HG03175 (cell line): ENCODE data around the gene ZNF782.
"Not testable (repeated sequence)": the region's sequence is repeated elsewhere in the genome, so short reads cannot be mapped to it uniquely, and the experiment has no call there.

Source experiments
- ATAC-seq: cut with Tn5 transposase; IDR thresholded peaks from one replicate; pipeline ENCODE4 v1.9.1; 2021; ENCODE audit warnings: mild to moderate bottlenecking, moderate library complexity; ENCODE audit not compliant: unreplicated experiment

The ZNF782 gene

DNA sequence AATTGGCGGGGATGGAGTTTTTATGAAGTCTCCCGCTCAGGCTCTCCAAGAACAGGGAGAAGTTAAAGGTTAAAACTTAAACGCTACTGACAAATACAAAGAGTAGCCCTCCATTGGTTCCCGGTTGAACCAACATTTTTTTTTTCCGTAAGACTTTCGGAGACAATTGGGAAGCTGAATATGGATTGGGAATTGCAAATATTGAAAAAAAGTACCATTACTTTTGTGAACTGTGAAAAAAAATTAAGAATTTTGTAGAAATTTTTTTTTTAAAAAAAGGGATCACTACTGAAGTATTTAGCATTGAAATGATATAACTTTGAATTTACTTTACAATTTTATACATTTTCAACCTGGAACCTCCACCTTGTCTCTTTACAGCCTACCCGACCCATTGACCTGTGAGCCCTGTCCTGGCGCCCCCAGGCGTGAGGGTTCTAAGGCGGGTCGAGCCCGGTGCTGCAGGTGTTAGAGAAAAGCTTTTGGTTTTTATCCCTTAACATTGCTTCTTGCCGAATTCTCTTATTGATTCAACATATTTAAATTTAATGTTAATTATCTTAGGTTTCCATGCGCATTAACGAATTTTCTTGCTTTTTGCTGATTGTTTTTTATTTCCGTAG, 448 bp upstream of the ZNF782 start:
- ATAC-seq = no peak

DNA sequence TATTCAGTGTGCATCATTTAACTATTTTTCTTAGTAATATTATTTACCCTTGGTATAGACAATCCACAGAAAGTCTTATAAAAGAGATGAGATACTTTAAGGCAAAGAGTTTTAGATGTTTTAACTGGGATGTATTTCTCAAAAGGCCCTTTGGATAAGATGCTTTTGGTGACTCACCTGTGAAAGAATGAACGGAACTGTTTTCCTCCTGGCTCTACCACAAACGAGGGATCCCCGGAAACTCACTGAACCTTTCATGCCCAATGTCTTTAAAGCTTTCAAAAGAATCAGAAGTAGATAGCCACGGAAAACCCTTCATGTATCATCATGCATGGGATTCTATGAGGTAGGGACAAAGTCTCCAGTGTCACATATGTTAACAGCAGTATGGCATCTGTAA, 1.6 kb downstream of the ZNF782 start:
- ATAC-seq = no peak

DNA sequence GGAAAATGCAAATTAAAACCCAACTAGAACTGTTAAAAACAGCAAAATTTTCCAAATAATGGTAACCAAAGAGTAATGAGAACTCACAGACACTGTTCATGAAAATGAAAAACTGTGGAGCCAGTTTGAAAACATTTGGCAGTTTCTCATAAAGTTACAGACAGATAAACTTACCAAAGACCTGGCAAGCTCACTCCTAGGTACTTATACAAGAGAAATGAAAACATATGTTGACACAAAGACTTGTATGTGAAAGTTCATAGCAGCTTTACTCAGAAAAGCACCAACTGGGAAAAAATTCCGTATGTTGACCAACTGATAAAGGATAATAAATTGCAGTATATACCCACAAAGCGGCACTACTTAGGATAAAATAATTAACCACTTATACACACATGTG, 10.3 kb downstream of the ZNF782 start:
- no peak for ATAC-seq

DNA sequence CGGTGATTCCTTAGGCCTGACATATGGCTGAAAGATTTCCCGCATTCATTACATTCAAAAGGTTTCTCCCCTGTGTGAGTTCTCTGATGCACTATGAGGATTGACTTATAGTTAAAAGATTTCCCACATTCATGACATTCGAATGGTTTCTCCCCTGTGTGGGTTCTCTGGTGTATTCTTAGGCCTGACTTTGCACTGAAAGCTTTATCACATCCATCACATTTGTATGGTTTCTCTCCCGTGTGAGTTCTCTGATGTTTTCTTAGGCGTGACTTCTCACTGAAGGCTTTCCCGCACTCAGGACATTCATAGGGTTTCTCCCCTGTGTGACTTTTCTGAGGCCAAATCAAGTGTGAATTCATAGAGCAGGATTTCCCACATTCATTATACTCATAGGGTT, 35.8 kb downstream of the ZNF782 start:
- no peak for ATAC-seq

DNA sequence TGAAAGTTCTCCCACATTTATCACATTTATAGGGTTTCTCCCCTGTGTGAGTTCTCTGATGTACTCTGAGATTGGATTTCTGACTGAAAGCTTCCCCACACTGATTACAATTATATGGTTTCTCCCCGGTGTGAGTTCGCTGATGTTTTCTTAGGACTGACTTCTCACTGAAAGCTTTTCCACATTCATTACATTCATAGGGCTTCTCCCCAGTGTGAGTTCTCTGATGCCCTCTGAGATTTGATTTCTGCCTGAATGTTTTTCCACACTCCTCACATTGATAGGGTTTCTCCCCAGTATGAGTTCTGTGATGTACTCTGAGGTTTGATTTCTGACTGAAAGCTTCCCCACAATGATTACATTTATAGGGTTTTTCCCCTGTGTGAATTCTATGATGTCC, 36.3 kb downstream of the ZNF782 start:
- ATAC-seq = no peak

DNA sequence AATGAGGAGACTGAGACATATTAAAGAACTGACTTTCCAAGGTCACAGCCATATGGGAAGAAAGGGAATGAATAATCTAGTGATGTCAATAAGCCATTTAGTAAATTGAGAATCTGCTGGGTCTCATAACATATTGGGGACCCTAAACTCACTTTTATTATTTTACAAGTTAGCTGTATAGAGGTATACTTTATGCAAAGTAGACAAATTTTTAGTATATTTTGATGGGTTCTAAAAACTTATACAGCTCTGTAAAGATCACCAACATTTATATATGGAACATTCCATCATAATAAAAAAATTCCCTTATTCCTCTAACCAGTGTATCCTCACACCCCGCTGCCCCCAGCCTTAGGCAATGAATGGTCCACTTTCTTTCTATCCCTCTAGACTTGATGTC, 40.7 kb downstream of the ZNF782 start:
- ATAC-seq = no peak

DNA sequence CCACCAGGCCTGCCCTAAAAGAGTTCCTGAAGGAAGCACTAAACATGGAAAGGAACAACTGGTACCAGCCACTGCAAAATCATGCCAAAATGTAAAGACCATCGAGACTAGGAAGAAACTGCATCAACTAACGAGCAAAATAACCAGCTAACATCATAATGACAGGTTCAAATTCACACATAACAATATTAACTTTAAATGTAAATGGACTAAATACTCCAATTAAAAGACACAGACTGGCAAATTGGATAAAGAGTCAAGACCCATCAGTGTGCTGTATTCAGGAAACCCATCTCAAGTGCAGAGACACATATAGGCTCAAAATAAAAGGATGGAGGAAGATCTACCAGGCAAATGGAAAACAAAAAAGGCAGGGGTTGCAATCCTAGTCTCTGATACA, 55.4 kb downstream of the ZNF782 start:
- not testable (repeated sequence) for ATAC-seq

DNA sequence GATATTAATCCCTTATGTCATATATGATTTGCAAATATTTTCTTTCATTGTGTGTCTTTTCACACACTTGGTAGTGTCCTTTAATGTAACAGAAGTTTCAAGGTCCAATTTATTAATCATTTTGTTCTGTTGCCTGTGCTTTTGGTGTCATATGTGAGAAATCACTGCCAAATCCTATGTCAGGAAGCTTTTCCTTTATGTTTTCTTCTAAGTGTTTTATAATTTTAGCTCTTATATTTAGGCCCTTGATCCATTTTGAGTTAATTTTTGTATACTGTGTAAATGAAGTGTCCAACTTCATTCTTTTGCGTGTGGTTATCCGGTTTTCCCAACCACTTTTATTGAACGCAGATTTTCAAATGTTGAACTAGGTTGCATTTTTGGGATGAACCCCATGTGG, 70.3 kb downstream of the ZNF782 start:
- ATAC-seq = no peak

DNA sequence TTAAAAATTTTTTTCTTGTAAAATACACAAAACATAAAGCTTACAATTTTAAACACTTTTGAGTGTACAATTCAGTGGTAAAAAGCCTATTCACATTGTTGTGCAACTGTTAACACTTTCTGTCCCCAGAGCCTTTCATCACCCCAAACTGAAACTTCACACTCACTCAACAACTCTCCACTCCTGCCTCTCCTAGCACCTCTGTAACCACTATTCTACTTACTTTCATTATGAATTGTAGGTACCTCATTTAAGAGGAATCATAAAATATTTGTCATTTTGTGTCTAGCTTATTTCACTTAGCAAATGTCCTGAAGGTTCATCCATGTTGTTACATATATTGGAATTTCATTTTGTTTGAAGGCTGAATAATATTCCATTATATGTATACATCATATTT, 72.1 kb downstream of the ZNF782 start:
- ATAC-seq = no peak

DNA sequence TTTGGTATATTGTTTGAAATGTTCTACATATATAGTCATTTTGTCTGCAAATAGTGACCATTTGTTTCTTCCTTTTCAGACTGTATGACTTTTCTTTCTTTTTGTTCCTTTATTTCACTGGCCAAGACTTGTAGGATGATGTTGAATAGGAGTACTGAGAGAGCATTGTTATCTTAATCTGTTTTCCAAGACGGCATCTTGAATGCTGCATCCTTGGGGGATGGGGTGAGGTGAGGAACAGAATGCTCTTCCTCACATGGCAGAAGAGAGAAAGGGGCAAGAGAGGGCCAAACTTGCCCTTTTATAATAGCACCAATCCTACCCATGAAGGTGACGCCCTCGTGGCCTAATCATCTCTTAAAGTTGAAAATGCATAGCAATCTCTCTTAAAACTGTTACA, 72.8 kb downstream of the ZNF782 start:
- no peak for ATAC-seq

DNA sequence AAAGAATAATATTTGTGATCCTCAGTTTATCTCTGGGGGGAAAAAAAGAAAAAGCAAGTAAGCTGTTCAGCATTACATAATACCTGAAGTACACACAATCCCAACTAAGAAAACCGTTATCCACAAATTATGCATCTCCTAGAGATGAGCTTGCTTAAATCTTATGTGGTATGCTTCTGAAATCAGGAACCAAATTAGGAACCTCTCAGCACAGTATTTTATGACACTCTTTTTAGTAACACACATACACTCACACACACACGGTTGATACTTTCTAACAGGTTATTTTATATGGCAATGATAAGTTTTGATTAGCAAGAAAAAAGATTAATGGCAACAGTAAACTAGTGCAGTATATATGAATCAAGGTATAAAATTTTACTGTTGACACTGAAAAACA, 75.2 kb downstream of the ZNF782 start:
- ATAC-seq = no peak

DNA sequence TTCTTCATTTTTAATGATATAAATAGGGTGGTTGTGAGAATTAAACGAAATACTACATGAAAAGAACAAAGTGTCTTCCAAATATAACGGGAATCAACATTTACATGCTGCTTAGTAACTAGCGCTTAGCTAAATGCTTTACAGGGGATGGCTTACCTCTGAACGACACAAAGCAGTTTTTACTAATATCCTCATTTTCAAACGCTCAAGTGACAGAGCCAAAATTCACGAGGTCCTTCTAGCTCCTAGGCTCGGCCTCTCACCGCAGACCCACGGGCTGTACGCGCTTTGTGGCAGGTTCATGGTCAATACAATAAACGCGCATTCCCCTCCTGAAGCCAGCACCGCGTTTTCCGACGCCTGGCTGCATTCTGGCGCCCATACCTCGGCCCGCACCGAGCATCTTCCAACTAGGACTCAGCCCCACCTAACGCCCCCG, 76.9 kb downstream of the ZNF782 start:
- ATAC-seq = no peak

DNA sequence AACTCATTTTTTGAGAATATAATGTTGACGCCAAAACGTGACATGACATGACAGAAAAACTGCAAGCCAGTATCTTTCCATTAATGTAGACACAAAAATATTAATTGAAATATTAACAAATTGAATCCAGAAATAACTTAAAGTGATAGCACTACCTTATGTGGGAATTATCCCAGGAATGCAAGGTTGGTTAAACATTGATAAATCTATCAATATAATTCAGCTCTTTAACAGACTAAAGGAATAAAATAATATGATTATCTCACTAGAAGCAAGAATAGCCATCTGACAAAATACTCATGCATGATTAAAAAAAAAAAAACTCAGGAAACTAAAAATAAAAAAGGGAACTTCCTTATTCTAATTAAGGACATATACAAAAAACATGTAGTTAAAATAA, 83.2 kb downstream of the ZNF782 start:
- no peak for ATAC-seq

DNA sequence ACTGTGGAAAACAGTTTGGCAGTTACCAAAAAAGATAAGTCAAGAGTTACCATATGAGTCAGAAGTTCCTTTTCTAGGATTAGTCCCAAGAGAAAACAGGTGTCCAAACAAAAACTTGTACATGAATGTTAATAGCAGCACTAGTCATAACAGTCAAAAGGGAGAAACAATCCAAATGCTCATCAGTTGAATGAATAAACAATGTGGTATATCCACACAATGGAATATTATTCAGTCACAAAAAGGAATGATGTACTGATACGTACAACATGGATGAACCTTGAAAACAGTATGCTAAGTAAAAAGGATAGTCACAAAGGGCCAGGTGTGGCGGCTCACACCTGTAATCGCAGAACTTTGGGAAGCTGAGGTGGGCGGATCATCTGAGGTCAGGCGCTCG, 84.3 kb downstream of the ZNF782 start:
- no peak for ATAC-seq
